GM23248 (cell line): ENCODE results near the gene RNF175.
"Not testable (repeated sequence)": the region's sequence is repeated elsewhere in the genome, so short reads cannot be mapped to it uniquely, and the experiment has no call there.

Source experiments
- EZH2 ChIP-seq: fragments of 200-600 bp; sonication (generic); IDR thresholded peaks from 2 replicates; pipeline ENCODE4 v1.6.1; 2018; ENCODE audit warnings: antibody characterized with exemption, mild to moderate bottlenecking; ENCODE audit not compliant: insufficient read depth, poor library complexity, severe bottlenecking
- EZH2phosphoT487 ChIP-seq: fragments of 200-600 bp; sonication (generic); IDR thresholded peaks from 2 replicates; pipeline ENCODE4 v1.6.1; 2018; ENCODE audit warnings: antibody characterized with exemption, moderate library complexity, mild to moderate bottlenecking, low read depth; ENCODE audit not compliant: insufficient read depth

DNA sequence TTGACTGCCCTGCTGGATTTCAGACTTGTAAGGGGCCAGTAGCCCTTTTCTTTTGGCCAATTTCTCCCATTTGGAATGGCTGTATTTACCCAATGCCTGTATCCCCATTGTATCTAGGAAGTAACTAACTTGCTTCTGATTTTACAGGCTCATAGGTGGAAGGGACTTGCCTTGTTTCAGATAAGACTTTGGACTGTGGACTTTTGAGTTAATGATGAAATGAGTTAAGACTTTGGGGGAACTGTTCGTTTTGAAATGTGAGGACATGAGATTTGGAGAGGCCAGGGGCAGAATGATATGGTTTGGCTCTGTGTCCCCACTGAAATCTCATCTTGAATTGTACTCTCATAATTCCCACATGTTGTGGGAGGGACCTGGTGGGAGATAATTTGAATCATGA is 93.3 kb downstream of the RNF175 start:
- not testable (repeated sequence) for TF ChIP-seq EZH2, EZH2phosphoT487
